HEK293 (cell line): ENCODE results near the gene NDST4.

ENCODE experiments used
- CTCF ChIA-PET: fragments of 350-600 bp; formaldehyde crosslinking; extraction: SDS; loops from one replicate; lab custom pipeline; 2021; ENCODE audit warnings: antibody characterized with exemption; lab: Yijun Ruan, JAX
- POLR2A ChIA-PET: fragments of 300-600 bp; formaldehyde crosslinking; extraction: SDS; loops from one replicate; lab custom pipeline; 2020; ENCODE audit warnings: antibody characterized with exemption, inconsistent platforms; lab: Yijun Ruan, JAX
- H3K27ac ChIP-seq: fragments of 200-500 bp; sonication (Bioruptor generic); 2 replicates; pipeline ENCODE4 v1.5.1; 2014; ENCODE audit warnings: low read depth, low read length, control low read depth, inconsistent platforms; ENCODE audit errors: extremely low read depth
- H3K36me3 ChIP-seq, 2 experiments: fragments of 200-500 bp in 1 of 2; sonication (Bioruptor generic) in 1 of 2; 1 replicate in 1 of 2; 2 replicates in 1 of 2; pipeline ENCODE4 v1.5.1; 2014 to 2017; ENCODE audit warnings: inconsistent platforms in 2 of 2, low read length in 2 of 2; ENCODE audit not compliant: control insufficient read depth in 2 of 2, insufficient read depth in 1 of 2
- H3K4me1 ChIP-seq: fragments of 200-500 bp; sonication (Bioruptor generic); 2 replicates; pipeline ENCODE4 v1.5.1; 2014; ENCODE audit warnings: mild to moderate bottlenecking, low read length, inconsistent platforms; ENCODE audit not compliant: control insufficient read depth, insufficient read depth
- H3K4me3 ChIP-seq: 2 replicates; pipeline ENCODE4 v1.5.1; 2011; ENCODE audit warnings: low read depth, mild to moderate bottlenecking, control low read depth, low read length, moderate library complexity
- H3K9me3 ChIP-seq: fragments of 200-500 bp; sonication (Bioruptor generic); 2 replicates; pipeline ENCODE4 v1.5.1; 2014; ENCODE audit warnings: low read depth, low read length, inconsistent platforms; ENCODE audit not compliant: control insufficient read depth, insufficient read depth
- GFI1B ChIP-seq: fragments of 450-650 bp; formaldehyde crosslinking; IDR thresholded peaks from 2 replicates; pipeline ENCODE4 v1.5.1; 2016; ENCODE audit warnings: missing biosample characterization, missing genetic modification characterization
- GLI4 ChIP-seq: fragments of 450-650 bp; formaldehyde crosslinking; IDR thresholded peaks from 2 replicates; pipeline ENCODE4 v1.5.1; 2016; ENCODE audit warnings: missing biosample characterization, missing genetic modification characterization
- RBAK ChIP-seq: fragments of 450-650 bp; formaldehyde crosslinking; IDR thresholded peaks from 2 replicates; pipeline ENCODE4 v1.5.1; 2016; ENCODE audit warnings: missing biosample characterization, missing genetic modification characterization
- SP2 ChIP-seq: fragments of 450-650 bp; formaldehyde crosslinking; IDR thresholded peaks from 2 replicates; pipeline ENCODE4 v1.5.1; 2016; ENCODE audit warnings: missing biosample characterization, missing genetic modification characterization
- ZBTB8A ChIP-seq: fragments of 450-650 bp; formaldehyde crosslinking; IDR thresholded peaks from 2 replicates; pipeline ENCODE4 v1.5.1; 2016; ENCODE audit warnings: missing biosample characterization, missing genetic modification characterization
- ZNF175 ChIP-seq: fragments of 450-650 bp; formaldehyde crosslinking; IDR thresholded peaks from 2 replicates; pipeline ENCODE4 v1.5.1; 2016; ENCODE audit warnings: missing biosample characterization, missing genetic modification characterization
- ZNF23 ChIP-seq: fragments of 450-650 bp; formaldehyde crosslinking; IDR thresholded peaks from 2 replicates; pipeline ENCODE4 v1.5.1; 2016; ENCODE audit warnings: missing biosample characterization, missing genetic modification characterization, borderline replicate concordance
- ZNF433 ChIP-seq: fragments of 450-650 bp; formaldehyde crosslinking; IDR thresholded peaks from 2 replicates; pipeline ENCODE4 v1.5.1; 2016; ENCODE audit warnings: missing biosample characterization, missing genetic modification characterization, low read depth
- ZNF529 ChIP-seq: fragments of 450-650 bp; formaldehyde crosslinking; IDR thresholded peaks from 2 replicates; pipeline ENCODE4 v1.5.1; 2017; ENCODE audit warnings: missing genetic modification characterization, missing biosample characterization; ENCODE audit not compliant: insufficient replicate concordance
- ZNF549 ChIP-seq: fragments of 450-650 bp; IDR thresholded peaks from 2 replicates; pipeline ENCODE4 v1.5.1; 2018; ENCODE audit warnings: missing biosample characterization, missing genetic modification characterization, mild to moderate bottlenecking, inconsistent platforms, moderate library complexity
- ZNF621 ChIP-seq: fragments of 450-650 bp; formaldehyde crosslinking; IDR thresholded peaks from 2 replicates; pipeline ENCODE4 v1.5.1; 2017; ENCODE audit warnings: missing biosample characterization, missing genetic modification characterization
- ZNF624 ChIP-seq: fragments of 450-650 bp; formaldehyde crosslinking; IDR thresholded peaks from 2 replicates; pipeline ENCODE4 v1.5.1; 2017; ENCODE audit warnings: missing biosample characterization, missing genetic modification characterization
- ZNF639 ChIP-seq: fragments of 450-650 bp; formaldehyde crosslinking; IDR thresholded peaks from 2 replicates; pipeline ENCODE4 v1.5.1; 2016; ENCODE audit warnings: missing biosample characterization, missing genetic modification characterization
- ZNF660 ChIP-seq: fragments of 450-650 bp; IDR thresholded peaks from 2 replicates; pipeline ENCODE4 v1.5.1; 2018; ENCODE audit warnings: missing biosample characterization, mild to moderate bottlenecking, missing genetic modification characterization
- ZNF677 ChIP-seq: fragments of 450-650 bp; IDR thresholded peaks from 2 replicates; pipeline ENCODE4 v1.5.0; 2018; ENCODE audit warnings: missing biosample characterization, mild to moderate bottlenecking, missing genetic modification characterization, moderate library complexity
- ZSCAN18 ChIP-seq: fragments of 450-650 bp; formaldehyde crosslinking; IDR thresholded peaks from 2 replicates; pipeline ENCODE4 v1.5.1; 2016; ENCODE audit warnings: missing biosample characterization, missing genetic modification characterization
- TF ChIP-seq, protein P1 (sequence below): fragments of 450-650 bp; formaldehyde crosslinking; IDR thresholded peaks from 2 replicates; pipeline ENCODE4 v1.5.1; 2016; ENCODE audit warnings: missing biosample characterization, missing genetic modification characterization
- TF ChIP-seq, protein P2 (sequence below): fragments of 450-650 bp; formaldehyde crosslinking; conservative IDR thresholded peaks from 2 replicates; pipeline ENCODE4 v1.5.1; 2016; ENCODE audit warnings: low read depth, missing biosample characterization, missing genetic modification characterization

NDST4 gene

GRCh38 chr4:114900934-114901333, 212.5 kb downstream of the NDST4 start:
- Histone ChIP-seq H3K27ac (no peak overlapping the region), H3K4me1 (peaks cover 6% of the 10 kb centered on the region), H3K9me3 (no peaks in the 10 kb centered on the region), H3K36me3 (no peaks in the 10 kb centered on the region), H3K4me3 (no peak overlapping the region)
- TF ChIP-seq ZNF621 (tag by site-specific recombination) (no peak), ZBTB8A (tag by site-specific recombination) (no peak), ZNF660 (tag by site-specific recombination) (no peak), ZNF549 (tag by site-specific recombination) (no peak), ZNF23 (tag by site-specific recombination) (no peak), ZNF529 (tag by site-specific recombination) (no peak), RBAK (tag by site-specific recombination) (no peak)
- ChIA-PET CTCF (no interaction called here), POLR2A (no interaction called here)

GRCh38 chr4:114890773-114891172, 222.6 kb downstream of the NDST4 start:
- ChIA-PET POLR2A (no interaction called here), CTCF (no interaction called here)
- H3K4me1 ChIP-seq, result no peaks in the 10 kb centered on the region
- TF ChIP-seq SP2 (tag by site-specific recombination) (no peak), ZNF175 (tag by site-specific recombination) (no peak), ZSCAN18 (tag by site-specific recombination) (no peak), ZNF624 (tag by site-specific recombination) (no peak), GLI4 (tag by site-specific recombination) (no peak), GFI1B (tag by site-specific recombination) (no peak), ZNF433 (tag by site-specific recombination) (no peak), ZNF677 (no peak), ZNF639 (no peak)
- TF ChIP-seq, protein P1, sequence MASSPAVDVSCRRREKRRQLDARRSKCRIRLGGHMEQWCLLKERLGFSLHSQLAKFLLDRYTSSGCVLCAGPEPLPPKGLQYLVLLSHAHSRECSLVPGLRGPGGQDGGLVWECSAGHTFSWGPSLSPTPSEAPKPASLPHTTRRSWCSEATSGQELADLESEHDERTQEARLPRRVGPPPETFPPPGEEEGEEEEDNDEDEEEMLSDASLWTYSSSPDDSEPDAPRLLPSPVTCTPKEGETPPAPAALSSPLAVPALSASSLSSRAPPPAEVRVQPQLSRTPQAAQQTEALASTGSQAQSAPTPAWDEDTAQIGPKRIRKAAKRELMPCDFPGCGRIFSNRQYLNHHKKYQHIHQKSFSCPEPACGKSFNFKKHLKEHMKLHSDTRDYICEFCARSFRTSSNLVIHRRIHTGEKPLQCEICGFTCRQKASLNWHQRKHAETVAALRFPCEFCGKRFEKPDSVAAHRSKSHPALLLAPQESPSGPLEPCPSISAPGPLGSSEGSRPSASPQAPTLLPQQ (tag by site-specific recombination), result no peak
- TF ChIP-seq, protein P2, sequence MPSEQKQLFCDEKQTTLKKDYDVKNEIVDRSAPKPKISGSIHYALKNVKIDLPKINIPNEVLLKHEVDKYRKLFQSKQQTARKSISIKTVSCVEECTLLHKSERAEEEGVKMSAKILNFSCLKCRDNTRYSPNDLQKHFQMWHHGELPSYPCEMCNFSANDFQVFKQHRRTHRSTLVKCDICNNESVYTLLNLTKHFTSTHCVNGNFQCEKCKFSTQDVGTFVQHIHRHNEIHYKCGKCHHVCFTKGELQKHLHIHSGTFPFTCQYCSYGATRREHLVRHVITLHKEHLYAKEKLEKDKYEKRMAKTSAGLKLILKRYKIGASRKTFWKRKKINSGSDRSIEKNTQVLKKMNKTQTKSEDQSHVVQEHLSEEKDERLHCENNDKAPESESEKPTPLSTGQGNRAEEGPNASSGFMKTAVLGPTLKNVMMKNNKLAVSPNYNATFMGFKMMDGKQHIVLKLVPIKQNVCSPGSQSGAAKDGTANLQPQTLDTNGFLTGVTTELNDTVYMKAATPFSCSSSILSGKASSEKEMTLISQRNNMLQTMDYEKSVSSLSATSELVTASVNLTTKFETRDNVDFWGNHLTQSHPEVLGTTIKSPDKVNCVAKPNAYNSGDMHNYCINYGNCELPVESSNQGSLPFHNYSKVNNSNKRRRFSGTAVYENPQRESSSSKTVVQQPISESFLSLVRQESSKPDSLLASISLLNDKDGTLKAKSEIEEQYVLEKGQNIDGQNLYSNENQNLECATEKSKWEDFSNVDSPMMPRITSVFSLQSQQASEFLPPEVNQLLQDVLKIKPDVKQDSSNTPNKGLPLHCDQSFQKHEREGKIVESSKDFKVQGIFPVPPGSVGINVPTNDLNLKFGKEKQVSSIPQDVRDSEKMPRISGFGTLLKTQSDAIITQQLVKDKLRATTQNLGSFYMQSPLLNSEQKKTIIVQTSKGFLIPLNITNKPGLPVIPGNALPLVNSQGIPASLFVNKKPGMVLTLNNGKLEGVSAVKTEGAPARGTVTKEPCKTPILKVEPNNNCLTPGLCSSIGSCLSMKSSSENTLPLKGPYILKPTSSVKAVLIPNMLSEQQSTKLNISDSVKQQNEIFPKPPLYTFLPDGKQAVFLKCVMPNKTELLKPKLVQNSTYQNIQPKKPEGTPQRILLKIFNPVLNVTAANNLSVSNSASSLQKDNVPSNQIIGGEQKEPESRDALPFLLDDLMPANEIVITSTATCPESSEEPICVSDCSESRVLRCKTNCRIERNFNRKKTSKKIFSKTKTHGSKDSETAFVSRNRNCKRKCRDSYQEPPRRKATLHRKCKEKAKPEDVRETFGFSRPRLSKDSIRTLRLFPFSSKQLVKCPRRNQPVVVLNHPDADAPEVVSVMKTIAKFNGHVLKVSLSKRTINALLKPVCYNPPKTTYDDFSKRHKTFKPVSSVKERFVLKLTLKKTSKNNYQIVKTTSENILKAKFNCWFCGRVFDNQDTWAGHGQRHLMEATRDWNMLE (tag by site-specific recombination), result no peak
- H3K27ac ChIP-seq, result no peak overlapping the region
- no peak overlapping the region for H3K4me3 ChIP-seq
- H3K9me3 ChIP-seq, result no peaks in the 10 kb centered on the region
- no peaks in the 10 kb centered on the region for H3K36me3 ChIP-seq
